Naive thymus-derived CD4-positive, alpha-beta T cell (primary cell): Measurements from ENCODE around the gene ZNF423. TPM values are rescaled to one million over a fixed set of nuclear protein-coding genes. Genes with fewer than 3 reads are reported as not detected.

Experiments
- ATAC-seq: fragments of 150-1000 bp; cut with Tn5 transposase; 2 replicates; pipeline ENCODE4 v1.10.0; 2021; ENCODE audit warnings: mild to moderate bottlenecking, moderate library complexity
- CTCF ChIA-PET: fragments of 350-600 bp; sonication (Branson Sonifier 250); formaldehyde crosslinking; loops from one replicate; lab custom pipeline; 2021; ENCODE audit warnings: antibody characterized with exemption; lab: Charles Lee
- POLR2A ChIA-PET: fragments of 350-600 bp; sonication (Branson Sonifier 250); formaldehyde crosslinking; loops from one replicate; lab custom pipeline; 2021; ENCODE audit warnings: antibody characterized with exemption, inconsistent platforms; lab: Charles Lee
- DNase-seq, 9 donors: peaks; one replicate each; pipeline versions ENCODE4 v3.0.0 to v3.0.0-alpha.2; 2020 to 2022; ENCODE audit warnings: mixed read lengths in 1 of 9
- H3K27ac ChIP-seq: one replicate; pipeline ENCODE4 v1.7.0; 2013; ENCODE audit warnings: mild to moderate bottlenecking, low read depth, low read length, moderate library complexity
- H3K27me3 ChIP-seq, 2 donors: one replicate each; pipeline ENCODE4 v1.7.0; 2013; ENCODE audit warnings: low read length in 2 of 2, mild to moderate bottlenecking in 2 of 2, moderate library complexity in 2 of 2; ENCODE audit not compliant: control insufficient read depth in 2 of 2, insufficient read depth in 2 of 2
- H3K36me3 ChIP-seq, 3 experiments: 1 replicate in 2 of 3; 2 replicates in 1 of 3; pipeline ENCODE4 v1.7.0; 2013; ENCODE audit warnings: low read length in 3 of 3, mild to moderate bottlenecking in 3 of 3, moderate library complexity in 1 of 3; ENCODE audit not compliant: insufficient read depth in 3 of 3, control insufficient read depth in 2 of 3
- H3K4me1 ChIP-seq, 2 donors: one replicate each; pipeline ENCODE4 v1.7.0; 2013; ENCODE audit warnings: low read length in 2 of 2, mild to moderate bottlenecking in 2 of 2, moderate library complexity in 1 of 2; ENCODE audit not compliant: control insufficient read depth in 2 of 2, insufficient read depth in 2 of 2
- H3K4me3 ChIP-seq: 2 replicates; pipeline ENCODE4 v1.7.0; 2013; ENCODE audit warnings: mild to moderate bottlenecking, low read length
- H3K9me3 ChIP-seq, 3 experiments: 1 replicate in 2 of 3; 2 replicates in 1 of 3; pipeline ENCODE4 v1.7.0; 2013; ENCODE audit warnings: low read length in 3 of 3; ENCODE audit not compliant: control insufficient read depth in 2 of 3
- H3K27ac Mint-ChIP-seq, 9 donors: one replicate each; pipeline ENCODE4 v1.8.0; 2020 to 2022; ENCODE audit warnings: mixed read lengths in 9 of 9, mild to moderate bottlenecking in 8 of 9, moderate library complexity in 5 of 9, inconsistent platforms in 2 of 9
- H3K27me3 Mint-ChIP-seq, 5 donors: one replicate each; pipeline ENCODE4 v1.8.0; 2021 to 2022; ENCODE audit warnings: mixed read lengths in 5 of 5, mild to moderate bottlenecking in 1 of 5
- H3K36me3 Mint-ChIP-seq, 5 donors: one replicate each; pipeline ENCODE4 v1.8.0; 2020 to 2022; ENCODE audit warnings: mixed read lengths in 5 of 5, mild to moderate bottlenecking in 3 of 5, inconsistent platforms in 1 of 5
- H3K4me1 Mint-ChIP-seq, 7 donors: one replicate each; pipeline ENCODE4 v1.8.0; 2020 to 2022; ENCODE audit warnings: mixed read lengths in 7 of 7, mild to moderate bottlenecking in 3 of 7, inconsistent platforms in 1 of 7
- H3K4me3 Mint-ChIP-seq, 10 donors: one replicate each; pipeline ENCODE4 v1.8.0; 2020 to 2022; ENCODE audit warnings: mild to moderate bottlenecking in 10 of 10, mixed read lengths in 10 of 10, moderate library complexity in 6 of 10, inconsistent platforms in 2 of 10
- H3K9me3 Mint-ChIP-seq, 11 donors: one replicate each; pipeline ENCODE4 v1.8.0; 2020 to 2022; ENCODE audit warnings: mixed read lengths in 11 of 11, mild to moderate bottlenecking in 4 of 11, inconsistent platforms in 1 of 11, moderate library complexity in 1 of 11
- intact Hi-C, 2 donors: fragments of 100-400 bp; cut with micrococcal nuclease; formaldehyde crosslinking; loops; one replicate each; pipeline ENCODE4 v1.15.1; 2023
- polyA plus RNA-seq, 2 donors: library from polyadenylated mRNA; unstranded; fragments of 300-500 nt; fragmentation: Illumina TruSeq; gene quantifications; one replicate each; pipeline ENCODE4 v1.2.3, GENCODE V29; 2021
- total RNA-seq, 6 experiments: library from RNA in 5 of 6; stranded (reverse) in 5 of 6; gene quantifications; 1 replicate in 5 of 6; 2 replicates in 1 of 6; pipeline ENCODE4 v1.2.3 and lab custom pipeline; 2021 to 2026

ZNF423 gene
- total and polyA plus RNA-seq, 7 experiments from 2014 or later = not detected

GRCh38 chr16:49696414-49697101 lies 159.4 kb downstream of the ZNF423 start:
- no peak overlapping the region for H3K4me3 ChIP-seq
- intact Hi-C loops = no loop called here
- H3K9me3 Mint-ChIP-seq = peaks cover 0 to 2% (median 0%) of the 10 kb centered on the region in 11 donors
- no peaks in the 10 kb centered on the region for H3K4me1 ChIP-seq
- H3K27ac ChIP-seq = no peak overlapping the region
- H3K27ac Mint-ChIP-seq = no peak overlapping the region
- DNase-seq (no peak), ATAC-seq (no peak)
- H3K4me3 Mint-ChIP-seq = no peak overlapping the region
- H3K4me1 Mint-ChIP-seq = peaks cover 0 to 4% (median 0%) of the 10 kb centered on the region in 7 donors
- CTCF ChIA-PET = no interaction called here
- no peaks in the 10 kb centered on the region for H3K27me3 ChIP-seq
- H3K27me3 Mint-ChIP-seq = peaks cover 19 to 36% (median 26%) of the 10 kb centered on the region in 5 donors
- H3K36me3 ChIP-seq = no peaks in the 10 kb centered on the region
- H3K9me3 ChIP-seq = no peaks in the 10 kb centered on the region
- POLR2A ChIA-PET = no interaction called here
- no peaks in the 10 kb centered on the region for H3K36me3 Mint-ChIP-seq

GRCh38 chr16:49695782-49696413 lies 160.0 kb downstream of the ZNF423 start:
- no peak overlapping the region for H3K27ac ChIP-seq
- no peak overlapping the region for H3K4me3 ChIP-seq
- ChIA-PET POLR2A (no interaction called here), CTCF (no interaction called here)
- H3K4me3 Mint-ChIP-seq = no peak overlapping the region
- DNase-seq (no peak), ATAC-seq (no peak)
- H3K9me3 ChIP-seq = no peaks in the 10 kb centered on the region
- no peaks in the 10 kb centered on the region for H3K4me1 ChIP-seq
- intact Hi-C loops = no loop called here
- H3K9me3 Mint-ChIP-seq = peaks cover 0 to 2% (median 0%) of the 10 kb centered on the region in 11 donors
- peaks cover 19 to 36% (median 24%) of the 10 kb centered on the region in 5 donors for H3K27me3 Mint-ChIP-seq
- H3K27me3 ChIP-seq = no peaks in the 10 kb centered on the region
- peaks cover 0 to under 1% (median 0%) of the 10 kb centered on the region in 7 donors for H3K4me1 Mint-ChIP-seq
- H3K36me3 ChIP-seq = no peaks in the 10 kb centered on the region
- H3K36me3 Mint-ChIP-seq = no peaks in the 10 kb centered on the region
- H3K27ac Mint-ChIP-seq = no peak overlapping the region

- Histone ChIP-seq H3K27ac (no peak overlapping the region), H3K27me3 (no peaks in the 10 kb centered on the region), H3K36me3 (no peaks in the 10 kb centered on the region), H3K4me1 (no peaks in the 10 kb centered on the region), H3K4me3 (no peak overlapping the region), H3K9me3 (no peaks in the 10 kb centered on the region)
- DNase-seq (no peak), ATAC-seq (no peak)
- no peak overlapping the region for H3K27ac Mint-ChIP-seq
- peaks cover 8 to 38% (median 19%) of the 10 kb centered on the region in 5 donors for H3K27me3 Mint-ChIP-seq
- CTCF ChIA-PET = no interaction called here
- no peak overlapping the region for H3K4me3 Mint-ChIP-seq
- no peaks in the 10 kb centered on the region for H3K36me3 Mint-ChIP-seq
- POLR2A ChIA-PET = no interaction called here
- peaks cover 0 to 2% (median 0%) of the 10 kb centered on the region in 11 donors for H3K9me3 Mint-ChIP-seq
- H3K4me1 Mint-ChIP-seq = no peaks in the 10 kb centered on the region
- intact Hi-C loops = no loop called here
These were observed 162.5 kb downstream of the ZNF423 start for GRCh38 chr16:49693445-49693844.

DNA sequence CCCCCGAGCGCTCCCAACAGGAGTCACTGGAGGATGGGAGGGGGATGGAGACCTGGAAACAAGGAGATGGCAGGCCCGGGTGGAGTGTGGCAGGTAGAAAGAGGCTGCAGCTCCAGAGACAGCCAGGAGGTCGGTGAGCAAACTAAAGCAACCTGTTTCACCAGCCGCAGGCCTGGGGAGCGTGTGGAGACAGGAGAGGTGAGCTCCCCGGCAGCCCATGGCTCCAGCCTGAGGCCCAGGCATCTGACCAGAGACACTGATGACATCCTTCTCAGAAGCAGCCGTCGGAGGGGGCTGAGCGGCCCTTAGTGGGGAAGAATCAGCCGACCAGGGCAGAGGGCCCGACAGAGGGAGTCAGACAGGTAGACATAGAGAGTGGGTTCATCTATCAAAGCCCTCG lies 165.1 kb downstream of the ZNF423 start:
- Mint-ChIP-seq H3K9me3 (peaks cover 0 to 2% (median 0%) of the 10 kb centered on the region in 11 donors), H3K36me3 (no peaks in the 10 kb centered on the region), H3K27me3 (peaks cover 6 to 45% (median 29%) of the 10 kb centered on the region in 5 donors), H3K4me1 (peaks cover 0 to 4% (median 0%) of the 10 kb centered on the region in 7 donors), H3K4me3 (no peak overlapping the region), H3K27ac (no peak overlapping the region)
- DNase-seq (no peak), ATAC-seq (no peak)
- H3K36me3 ChIP-seq = no peaks in the 10 kb centered on the region
- H3K4me1 ChIP-seq = no peaks in the 10 kb centered on the region
- H3K9me3 ChIP-seq = no peaks in the 10 kb centered on the region
- intact Hi-C loops = no loop called here
- CTCF ChIA-PET = no interaction called here
- H3K4me3 ChIP-seq = no peak overlapping the region
- no peak overlapping the region for H3K27ac ChIP-seq
- POLR2A ChIA-PET = no interaction called here
- H3K27me3 ChIP-seq = no peaks in the 10 kb centered on the region

GRCh38 chr16:49688036-49688697 lies 167.7 kb downstream of the ZNF423 start:
- Mint-ChIP-seq H3K27me3 (peaks cover 6 to 50% (median 33%) of the 10 kb centered on the region in 5 donors), H3K4me1 (peaks cover 0 to 7% (median 0%) of the 10 kb centered on the region in 7 donors), H3K36me3 (no peaks in the 10 kb centered on the region), H3K9me3 (peaks cover 0 to 2% (median 0%) of the 10 kb centered on the region in 11 donors), H3K27ac (no peak overlapping the region), H3K4me3 (no peak overlapping the region)
- no peaks in the 10 kb centered on the region for H3K27me3 ChIP-seq
- intact Hi-C loops = no loop called here
- H3K9me3 ChIP-seq = no peaks in the 10 kb centered on the region
- ATAC-seq (no peak), DNase-seq (no peak)
- no peaks in the 10 kb centered on the region for H3K36me3 ChIP-seq
- no peak overlapping the region for H3K4me3 ChIP-seq
- no peaks in the 10 kb centered on the region for H3K4me1 ChIP-seq
- POLR2A ChIA-PET = no interaction called here
- CTCF ChIA-PET = no interaction called here
- no peak overlapping the region for H3K27ac ChIP-seq

- ATAC-seq (no peak), DNase-seq (no peak)
- intact Hi-C loops = no loop called here
- CTCF ChIA-PET = no interaction called here
- Histone ChIP-seq H3K9me3 (no peaks in the 10 kb centered on the region), H3K27ac (no peak overlapping the region), H3K27me3 (no peaks in the 10 kb centered on the region), H3K36me3 (no peaks in the 10 kb centered on the region), H3K4me1 (no peaks in the 10 kb centered on the region), H3K4me3 (no peak overlapping the region)
- Mint-ChIP-seq H3K4me1 (peaks cover 0 to 7% (median 0%) of the 10 kb centered on the region in 7 donors), H3K27me3 (peaks cover 6 to 51% (median 33%) of the 10 kb centered on the region in 5 donors), H3K9me3 (peaks cover 0 to 2% (median 0%) of the 10 kb centered on the region in 11 donors), H3K36me3 (no peaks in the 10 kb centered on the region), H3K27ac (no peak overlapping the region), H3K4me3 (no peak overlapping the region)
- POLR2A ChIA-PET = no interaction called here
These were observed 168.4 kb downstream of the ZNF423 start for GRCh38 chr16:49687476-49688002.
